Occipital lobe (tissue), 2 donors: ENCODE data around the gene PARD6A. TPM values are rescaled to one million over a fixed set of nuclear protein-coding genes. Genes with fewer than 3 reads are reported as not detected.

Experiments
- DNase-seq: peaks from one replicate; lab custom pipeline; 2025; lab: John Stamatoyannopoulos, UW
- total RNA-seq: library from RNA; depleted of rRNA; stranded (reverse); fragments of >200 nt; gene quantifications from one replicate; pipeline ENCODE4 v1.2.3, GENCODE V29; 2014

Gene PARD6A
- 8.3 TPM for total RNA-seq

DNA sequence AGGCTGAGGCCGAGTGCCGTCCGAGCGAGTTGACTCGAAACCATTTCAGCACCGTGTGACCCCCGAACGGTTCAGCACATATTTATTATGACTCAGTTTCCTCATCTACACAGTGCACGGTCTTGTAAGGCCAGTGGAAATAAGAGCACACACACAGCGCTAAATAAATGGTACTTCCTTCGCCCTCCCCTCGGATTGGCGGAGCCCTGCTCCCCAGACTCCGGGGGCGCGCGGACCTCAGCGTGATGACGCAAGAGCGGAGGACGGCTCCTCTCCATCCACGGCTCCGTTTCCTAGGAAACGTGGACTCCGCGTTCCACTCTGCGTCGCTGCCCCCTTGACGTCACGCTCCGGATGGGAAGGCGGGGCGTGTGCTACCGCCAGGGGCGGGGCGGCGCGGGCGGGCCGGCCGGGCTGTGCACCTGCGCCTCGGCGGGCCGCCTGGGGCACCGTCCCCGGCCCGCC is at the start of gene PARD6A:
TSS of gene PARD6A (plus strand) at position 397 of the 465 bp plus-strand sequence. CDS start 79 bp downstream, outside the sequence.
- peak; percentile 97 for DNase-seq

DNA sequence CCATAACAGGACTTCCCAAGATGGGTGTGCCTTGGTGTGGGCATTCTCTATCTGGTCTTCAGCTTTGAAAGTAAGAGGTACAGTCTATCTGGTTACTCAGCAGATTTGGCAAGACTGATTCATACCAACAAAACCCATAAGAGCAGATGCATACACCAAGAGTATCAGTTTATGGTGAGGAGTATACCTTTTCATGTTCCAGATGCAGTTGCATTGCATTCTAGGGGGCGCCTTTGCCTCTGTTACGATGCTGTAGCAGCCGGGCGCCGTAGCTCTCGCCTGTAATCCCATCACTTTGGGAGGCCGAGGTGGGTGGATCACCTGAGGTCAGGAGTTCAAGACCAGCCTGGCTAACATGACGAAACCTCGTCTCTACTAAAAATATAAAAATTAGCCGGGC is 47.0 kb upstream of the PARD6A start:
- no peak for DNase-seq

GRCh38 chr16:67628216-67628615 is 32.5 kb upstream of the PARD6A start:
- no peak for DNase-seq

- peak; percentile 44 for DNase-seq
Measured at GRCh38 chr16:67632415-67633172, 28.2 kb upstream of the PARD6A start.

DNA sequence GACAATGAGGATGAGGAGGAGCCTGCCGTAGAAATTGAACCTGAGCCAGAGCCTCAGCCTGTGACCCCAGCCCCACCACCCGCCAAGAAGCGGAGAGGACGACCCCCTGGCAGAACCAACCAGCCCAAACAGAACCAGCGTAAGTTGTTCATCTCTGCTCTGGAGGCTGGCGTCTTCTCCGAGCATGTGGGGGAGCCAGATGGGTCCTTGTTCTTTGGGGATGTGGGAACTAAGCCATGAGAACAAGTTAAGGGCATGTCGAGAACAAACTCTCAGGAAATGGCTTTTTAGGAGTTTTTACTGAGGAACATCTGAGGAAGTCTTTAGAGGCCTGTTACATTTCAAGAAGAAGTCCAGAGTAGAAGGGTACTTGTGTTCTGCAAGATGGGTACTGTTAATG is 24.0 kb upstream of the PARD6A start:
- no peak for DNase-seq

DNA sequence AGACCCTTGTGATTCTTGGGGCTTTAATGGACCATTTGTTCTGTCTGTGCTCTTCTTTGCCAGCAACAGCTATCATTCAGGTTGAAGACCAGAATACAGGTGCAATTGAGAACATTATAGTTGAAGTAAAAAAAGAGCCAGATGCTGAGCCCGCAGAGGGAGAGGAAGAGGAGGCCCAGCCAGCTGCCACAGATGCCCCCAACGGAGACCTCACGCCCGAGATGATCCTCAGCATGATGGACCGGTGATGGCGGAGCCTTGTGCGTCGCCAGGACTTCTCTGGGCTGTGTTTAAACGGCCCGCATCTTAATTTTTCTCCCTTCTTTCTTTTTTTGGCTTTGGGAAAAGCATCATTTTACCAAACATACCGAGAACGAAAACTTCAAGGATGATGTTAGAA is 23.1 kb upstream of the PARD6A start:
- DNase-seq = no peak

DNA sequence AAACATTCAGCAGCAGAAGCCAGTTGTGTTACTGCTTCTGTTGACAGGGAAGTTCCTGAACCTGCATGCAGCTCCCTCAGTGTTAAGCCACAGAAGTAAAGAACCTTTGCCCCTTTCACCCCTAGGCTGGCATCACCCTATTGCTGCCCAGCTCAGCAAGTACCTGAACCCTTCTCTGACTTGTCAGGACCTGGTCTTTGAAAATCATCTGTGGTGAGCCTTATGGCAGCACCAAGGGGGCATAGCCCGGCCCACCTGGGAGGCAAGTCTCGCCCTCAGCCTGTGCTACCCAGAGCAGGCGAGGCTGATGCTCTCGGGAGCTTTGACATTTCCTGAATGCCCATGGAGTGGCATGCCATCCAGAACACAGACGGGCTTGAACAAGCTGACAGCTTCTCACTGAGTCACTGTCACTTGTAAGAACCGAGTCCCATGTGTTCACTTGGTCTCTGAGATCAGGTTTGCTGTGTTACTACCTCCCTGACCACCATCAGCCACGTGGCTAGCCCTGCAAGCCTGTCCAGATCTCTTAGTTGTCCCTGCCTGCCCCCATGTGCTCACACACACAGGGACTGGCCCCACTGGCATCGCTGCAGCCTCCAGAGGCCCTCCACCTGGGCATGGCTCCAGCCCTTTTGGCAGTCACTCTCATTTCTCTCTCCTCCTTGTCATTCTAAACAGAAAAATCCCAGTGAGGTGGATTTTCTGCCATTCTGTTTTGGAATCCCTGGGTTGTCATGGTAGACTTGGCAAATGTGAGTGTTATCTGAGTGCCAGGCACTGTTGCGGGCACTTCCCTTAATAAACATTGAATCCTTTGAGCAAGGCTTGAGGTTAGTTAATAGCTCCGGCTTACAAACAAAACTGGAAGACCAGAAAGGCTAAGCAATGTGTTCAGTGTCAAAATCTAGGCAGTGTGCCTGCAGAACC is 18.7 kb upstream of the PARD6A start:
- DNase-seq = no peak

DNA sequence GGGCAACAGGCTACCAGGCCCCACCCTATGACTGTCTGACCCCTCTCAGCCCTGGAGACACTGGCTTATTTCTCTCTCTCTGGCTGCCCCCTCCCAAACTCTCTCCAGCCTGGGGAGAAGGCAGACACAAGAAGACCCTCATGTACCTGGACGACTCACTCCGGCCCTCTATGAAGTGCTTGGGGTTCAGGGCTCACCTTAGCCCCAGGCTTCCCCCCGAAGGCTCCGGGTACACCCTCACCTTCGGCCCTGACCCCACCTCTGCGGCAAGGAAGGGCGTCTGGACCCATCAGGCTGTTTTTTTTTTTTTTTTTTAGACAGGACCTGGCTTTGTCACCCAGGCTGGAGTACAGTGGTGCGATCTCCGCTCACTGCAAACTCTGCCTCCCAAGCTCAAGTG is 16.7 kb upstream of the PARD6A start:
- DNase-seq = no peak

DNA sequence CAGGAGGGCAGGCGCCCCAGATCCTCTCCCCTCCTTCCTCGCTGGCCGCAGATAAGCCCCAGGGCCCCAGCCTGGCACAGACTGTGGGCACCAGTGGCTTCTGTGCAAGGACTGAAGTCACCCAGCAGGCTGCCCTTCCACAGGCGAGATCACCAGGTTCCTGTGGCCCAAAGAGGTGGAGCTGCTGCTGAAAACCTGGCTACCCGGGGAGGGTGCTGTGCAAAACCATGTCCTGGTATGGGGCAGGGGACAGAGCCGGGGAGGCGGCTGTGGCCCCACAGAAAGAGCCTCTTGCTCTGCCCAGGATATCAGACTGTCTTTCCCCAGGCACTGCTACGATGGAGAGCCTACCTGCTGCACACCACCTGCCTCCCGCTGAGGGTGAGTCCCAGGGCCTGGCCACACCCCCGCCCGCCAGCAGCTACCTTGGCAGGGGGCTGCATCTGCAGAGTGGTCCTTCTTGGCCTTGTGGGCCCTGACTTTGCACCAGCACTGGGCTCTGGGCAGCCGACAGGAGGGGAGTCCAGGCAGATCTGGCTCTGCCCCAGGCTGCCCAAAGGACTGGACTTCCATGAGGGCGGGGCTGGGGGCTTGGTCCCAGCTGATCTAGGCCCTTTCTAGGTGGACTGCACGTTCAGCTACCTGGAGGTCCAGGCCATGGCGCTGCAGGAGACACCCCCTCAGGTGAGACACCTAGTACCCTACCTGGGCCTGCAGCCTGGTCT is 15.2 kb upstream of the PARD6A start:
- no peak for DNase-seq

DNA sequence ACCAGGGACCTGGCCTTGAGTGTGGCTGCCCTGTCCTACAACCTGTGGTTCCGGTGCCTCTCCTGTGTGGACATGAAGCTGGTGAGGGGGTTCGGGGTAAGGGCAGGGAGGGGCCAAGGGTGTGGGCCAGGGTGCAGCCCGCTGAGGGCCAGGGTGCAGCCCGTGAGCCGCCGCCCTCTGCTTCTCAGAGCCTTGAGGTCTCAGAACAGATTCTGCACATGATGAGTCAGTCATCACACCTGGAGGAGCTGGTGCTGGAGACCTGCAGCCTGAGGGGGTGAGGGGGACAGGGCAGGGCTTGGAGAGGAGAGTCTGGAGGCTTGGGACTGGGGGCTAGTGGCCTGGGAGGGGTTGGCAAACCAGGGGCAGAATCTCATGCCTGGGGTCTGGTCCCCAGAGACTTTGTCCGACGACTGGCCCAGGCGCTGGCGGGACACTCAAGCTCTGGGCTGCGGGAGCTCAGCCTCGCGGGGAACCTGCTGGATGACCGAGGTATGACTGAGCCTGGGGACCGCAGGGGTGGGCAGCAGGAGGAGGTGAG is 13.6 kb upstream of the PARD6A start:
- DNase-seq = no peak

DNA sequence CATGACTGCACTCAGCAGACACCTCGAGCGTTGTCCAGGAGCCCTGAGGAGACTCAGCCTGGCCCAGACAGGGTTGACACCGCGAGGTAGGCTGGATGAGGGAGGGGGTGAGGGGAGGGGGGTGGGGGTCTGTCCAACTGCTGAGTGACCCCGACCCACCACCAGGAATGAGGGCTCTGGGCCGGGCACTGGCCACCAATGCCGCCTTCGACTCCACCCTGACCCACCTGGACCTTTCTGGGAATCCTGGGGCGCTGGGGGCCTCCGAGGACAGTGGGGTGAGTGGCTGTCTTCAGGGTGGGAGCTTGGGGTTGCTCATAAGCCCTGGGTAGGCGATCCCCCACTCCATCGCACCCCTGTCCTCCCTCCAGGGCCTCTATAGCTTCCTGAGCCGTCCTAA is 13.1 kb upstream of the PARD6A start:
- no peak for DNase-seq

- no peak for DNase-seq
Measured at GRCh38 chr16:67648088-67648763, 12.5 kb upstream of the PARD6A start.

DNA sequence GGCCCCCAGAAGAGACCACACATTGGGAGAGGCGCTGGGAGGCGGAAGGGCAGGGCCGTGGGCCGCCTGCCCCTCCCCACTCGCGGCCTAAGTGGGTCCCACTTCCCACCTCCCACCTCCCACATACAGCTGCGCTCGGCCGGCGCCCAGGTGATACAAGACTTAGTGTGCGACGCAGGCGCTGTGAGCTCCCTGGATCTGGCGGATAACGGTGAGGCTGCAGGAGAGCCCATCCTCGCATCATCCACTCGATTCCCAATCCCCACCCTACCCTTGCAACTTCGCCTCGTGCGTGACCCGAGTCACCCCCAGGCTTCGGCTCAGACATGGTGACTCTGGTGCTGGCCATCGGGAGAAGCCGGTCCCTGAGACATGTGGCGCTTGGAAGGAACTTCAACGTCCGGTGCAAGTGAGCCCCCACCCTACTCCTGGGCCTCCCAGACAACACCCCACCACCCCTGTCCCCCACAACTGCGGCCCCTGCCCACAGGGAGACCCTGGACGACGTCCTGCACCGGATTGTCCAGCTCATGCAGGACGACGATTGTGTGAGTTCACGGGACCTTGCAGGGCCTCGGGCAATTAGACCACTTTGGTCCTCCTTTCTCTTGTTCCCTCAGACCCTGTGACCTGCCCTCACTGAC is 11.9 kb upstream of the PARD6A start:
- DNase-seq = no peak

DNA sequence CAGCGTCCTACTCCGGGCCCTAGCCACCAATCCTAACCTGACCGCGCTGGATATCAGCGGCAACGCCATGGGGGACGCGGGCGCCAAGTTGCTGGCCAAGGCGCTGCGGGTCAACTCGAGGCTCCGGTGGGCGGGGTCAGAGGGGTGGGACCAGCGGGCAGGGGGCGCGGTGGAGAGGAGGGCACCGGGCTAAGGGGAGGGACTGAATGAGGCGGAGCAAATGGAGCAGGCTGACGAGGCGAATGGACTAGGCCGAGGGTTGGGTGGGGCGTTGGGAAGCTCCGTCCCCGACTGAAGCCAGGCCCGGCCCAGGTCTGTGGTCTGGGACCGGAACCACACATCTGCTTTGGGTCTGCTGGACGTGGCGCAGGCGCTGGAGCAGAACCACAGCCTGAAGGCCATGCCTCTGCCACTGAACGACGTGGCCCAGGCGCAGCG is 11.2 kb upstream of the PARD6A start:
- DNase-seq = no peak

GRCh38 chr16:67650023-67650422 is 10.7 kb upstream of the PARD6A start:
- DNase-seq = no peak

GRCh38 chr16:67651039-67651438 is 9.7 kb upstream of the PARD6A start:
- DNase-seq = no peak

DNA sequence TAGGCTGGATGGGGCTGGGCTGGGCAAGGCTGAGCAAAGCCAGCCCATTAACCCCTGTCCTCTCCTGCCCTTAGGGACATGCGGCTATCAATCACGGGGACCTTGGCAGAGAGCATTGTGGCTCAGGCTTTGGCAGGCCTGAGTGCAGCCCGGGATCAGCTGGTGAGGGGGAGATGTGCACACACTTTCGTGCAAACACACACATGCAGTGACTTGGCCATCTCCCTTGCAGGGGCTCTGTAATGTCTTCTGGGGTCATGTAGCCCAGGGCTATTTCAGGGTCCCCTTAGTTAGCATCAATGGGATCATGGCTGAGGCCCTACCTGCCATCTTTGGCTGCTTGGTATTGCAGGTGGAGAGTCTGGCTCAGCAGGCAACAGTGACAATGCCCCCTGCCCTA is 8.9 kb upstream of the PARD6A start:
- DNase-seq = no peak

- DNase-seq = no peak
Measured at GRCh38 chr16:67652578-67653127, 8.1 kb upstream of the PARD6A start.

- DNase-seq = no peak
Measured at GRCh38 chr16:67653128-67653788, 7.5 kb upstream of the PARD6A start.
